NT2/D1 (cell line): ENCODE data around the gene GRK5.

Source experiments
- YY1 ChIP-seq: IDR thresholded peaks from 2 replicates; pipeline ENCODE4 v1.6.1; 2011; ENCODE audit not compliant: insufficient read length, insufficient read depth
- ZNF274 ChIP-seq: IDR thresholded peaks from 2 replicates; pipeline ENCODE4 v1.6.1; 2011; ENCODE audit warnings: mild to moderate bottlenecking, low read depth, low read length

DNA sequence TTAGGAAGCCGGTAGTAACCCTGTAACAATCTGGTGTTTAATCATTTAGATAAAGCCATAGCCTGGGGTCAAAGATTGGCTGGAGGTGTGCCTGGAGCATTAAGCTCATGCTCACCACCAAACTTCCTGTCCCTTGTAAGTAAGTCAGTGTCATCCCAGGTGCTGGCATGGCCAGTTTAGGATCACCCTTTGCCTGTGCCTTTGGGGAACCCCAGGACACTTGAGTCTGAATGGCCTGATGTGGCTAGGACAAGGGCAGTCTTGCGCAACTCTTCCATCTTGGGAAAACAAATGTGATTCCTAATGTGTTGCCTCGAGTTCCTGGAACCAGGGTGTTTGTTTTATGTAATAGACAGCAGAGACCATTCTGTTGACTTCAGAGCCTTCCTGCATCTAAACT is 154.8 kb downstream of the GRK5 start:
- no peak for TF ChIP-seq YY1
- TF ChIP-seq ZNF274 = no peak
